H9 (cell line): Measurements from ENCODE around the gene ICE1. TPM values are rescaled to one million over a fixed set of nuclear protein-coding genes. Genes with fewer than 3 reads are reported as not detected.

Source experiments
- DNase-seq: peaks from one replicate; pipeline ENCODE4 v3.0.0-alpha.2; 2017
- H2AFZ ChIP-seq: one replicate; pipeline ENCODE4 v1.6.1; 2013; ENCODE audit warnings: mild to moderate bottlenecking, low read length, control low read depth, moderate library complexity
- H2AK5ac ChIP-seq: 2 replicates; pipeline ENCODE4 v1.6.1; 2013; ENCODE audit warnings: low read length, control low read depth, mixed read lengths; ENCODE audit not compliant: insufficient read length
- H2BK120ac ChIP-seq: one replicate; pipeline ENCODE4 v1.6.1; 2013; ENCODE audit warnings: low read depth, mild to moderate bottlenecking, low read length, control low read depth, inconsistent platforms; ENCODE audit not compliant: poor library complexity, severe bottlenecking
- H2BK12ac ChIP-seq: 2 replicates; pipeline ENCODE4 v1.6.1; 2013; ENCODE audit warnings: low read length, control low read depth, mixed read lengths, low read depth; ENCODE audit not compliant: insufficient read length
- H2BK15ac ChIP-seq: 2 replicates; pipeline ENCODE4 v1.6.1; 2013; ENCODE audit warnings: low read depth, low read length, control low read depth
- H2BK20ac ChIP-seq: one replicate; pipeline ENCODE4 v1.6.1; 2013; ENCODE audit warnings: low read depth, mild to moderate bottlenecking, low read length, control low read depth, inconsistent platforms; ENCODE audit not compliant: poor library complexity, severe bottlenecking
- H2BK5ac ChIP-seq: 2 replicates; pipeline ENCODE4 v1.6.1; 2013; ENCODE audit warnings: low read length, control low read depth, mixed read lengths; ENCODE audit not compliant: insufficient read length
- H3K14ac ChIP-seq: 2 replicates; pipeline ENCODE4 v1.6.1; 2013; ENCODE audit warnings: low read length, control low read depth; ENCODE audit not compliant: insufficient read depth
- H3K18ac ChIP-seq: 2 replicates; pipeline ENCODE4 v1.6.1; 2013; ENCODE audit warnings: low read depth, mild to moderate bottlenecking, mixed read lengths, low read length, control low read depth; ENCODE audit not compliant: insufficient read length
- H3K23ac ChIP-seq: 2 replicates; pipeline ENCODE4 v1.6.1; 2013; ENCODE audit warnings: low read length, control low read depth, mixed read lengths, low read depth; ENCODE audit not compliant: insufficient read length
- H3K23me2 ChIP-seq: 2 replicates; pipeline ENCODE4 v1.6.1; 2013; ENCODE audit warnings: low read depth, mild to moderate bottlenecking, mixed read lengths, low read length, control low read depth; ENCODE audit not compliant: insufficient read length, poor library complexity, severe bottlenecking
- H3K27ac ChIP-seq: 2 replicates; pipeline ENCODE4 v1.5.1; 2013; ENCODE audit warnings: low read length, control low read depth, mixed read lengths, low read depth; ENCODE audit not compliant: insufficient read length
- H3K27me3 ChIP-seq: 2 replicates; pipeline ENCODE4 v1.6.1; 2013; ENCODE audit warnings: low read length, control low read depth, inconsistent platforms; ENCODE audit not compliant: insufficient read depth
- H3K4ac ChIP-seq: 2 replicates; pipeline ENCODE4 v1.6.1; 2013; ENCODE audit warnings: low read depth, mild to moderate bottlenecking, control low read depth, inconsistent platforms, low read length, moderate library complexity
- H3K4me1 ChIP-seq: 2 replicates; pipeline ENCODE4 v1.6.1; 2013; ENCODE audit warnings: low read length, control low read depth, inconsistent platforms; ENCODE audit not compliant: insufficient read depth
- H3K4me2 ChIP-seq: 2 replicates; pipeline ENCODE4 v1.6.1; 2013; ENCODE audit warnings: low read length, control low read depth, mixed read lengths; ENCODE audit not compliant: insufficient read length, insufficient read depth
- H3K56ac ChIP-seq: 2 replicates; pipeline ENCODE4 v1.6.1; 2013; ENCODE audit warnings: low read depth, mild to moderate bottlenecking, mixed read lengths, low read length, control low read depth; ENCODE audit not compliant: insufficient read length
- H3K79me1 ChIP-seq: 2 replicates; pipeline ENCODE4 v1.6.1; 2013; ENCODE audit warnings: low read depth, mild to moderate bottlenecking, moderate library complexity, low read length, control low read depth, inconsistent platforms; ENCODE audit not compliant: insufficient read depth, poor library complexity, severe bottlenecking
- H3K79me2 ChIP-seq: 2 replicates; pipeline ENCODE4 v1.6.1; 2013; ENCODE audit warnings: low read length, control low read depth, inconsistent platforms; ENCODE audit not compliant: insufficient read depth
- H3K9ac ChIP-seq: 2 replicates; pipeline ENCODE4 v1.6.1; 2013; ENCODE audit warnings: low read length, control low read depth, mixed read lengths; ENCODE audit not compliant: insufficient read length; ENCODE audit errors: extremely low read depth
- H3K9me3 ChIP-seq: one replicate; pipeline ENCODE4 v1.6.1; 2013; ENCODE audit warnings: low read depth, low read length, inconsistent platforms; ENCODE audit not compliant: control insufficient read depth
- H3T11ph ChIP-seq: one replicate; pipeline ENCODE4 v1.6.1; 2013; ENCODE audit warnings: mild to moderate bottlenecking, low read length, control low read depth, inconsistent platforms
- H4K20me1 ChIP-seq: one replicate; pipeline ENCODE4 v1.6.1; 2013; ENCODE audit not compliant: control insufficient read depth, insufficient read length, insufficient read depth
- H4K5ac ChIP-seq: 2 replicates; pipeline ENCODE4 v1.6.1; 2013; ENCODE audit warnings: low read depth, mild to moderate bottlenecking, mixed read lengths, low read length, control low read depth; ENCODE audit not compliant: insufficient read length
- H4K8ac ChIP-seq: replicated peaks from 2 replicates; pipeline ENCODE4 v1.6.1; 2013; ENCODE audit warnings: low read length, control low read depth, mixed read lengths, low read depth; ENCODE audit not compliant: insufficient read length
- H4K91ac ChIP-seq: 2 replicates; pipeline ENCODE4 v1.6.1; 2013; ENCODE audit warnings: low read depth, mild to moderate bottlenecking, moderate library complexity, mixed read lengths, low read length, control low read depth; ENCODE audit not compliant: insufficient read length
- H3K27ac Mint-ChIP-seq, 3 experiments: 2 replicates in 2 of 3; 3 replicates in 1 of 3; pipeline ENCODE4 v1.8.0; 2020 to 2021; ENCODE audit warnings: mixed read lengths in 3 of 3, mild to moderate bottlenecking in 1 of 3, moderate library complexity in 1 of 3
- H3K27me3 Mint-ChIP-seq: 2 replicates; pipeline ENCODE4 v1.8.0; 2021; ENCODE audit warnings: low read depth, mild to moderate bottlenecking, moderate library complexity, mixed read lengths
- H3K36me3 Mint-ChIP-seq, 3 experiments: 2 replicates in 2 of 3; 3 replicates in 1 of 3; pipeline ENCODE4 v1.8.0; 2020 to 2021; ENCODE audit warnings: low read depth in 3 of 3, mixed read lengths in 3 of 3; ENCODE audit not compliant: insufficient read depth in 1 of 3
- H3K4me1 Mint-ChIP-seq, 2 experiments: 2 replicates each; pipeline ENCODE4 v1.8.0; 2020; ENCODE audit warnings: mixed read lengths in 2 of 2
- H3K4me3 Mint-ChIP-seq, 2 experiments: 2 replicates in 1 of 2; 3 replicates in 1 of 2; pipeline ENCODE4 v1.8.0; 2020 to 2021; ENCODE audit warnings: mild to moderate bottlenecking in 2 of 2, mixed read lengths in 2 of 2, moderate library complexity in 1 of 2
- H3K9me3 Mint-ChIP-seq, 2 experiments: 2 replicates in 1 of 2; 3 replicates in 1 of 2; pipeline ENCODE4 v1.8.0; 2020; ENCODE audit warnings: mild to moderate bottlenecking in 2 of 2, mixed read lengths in 2 of 2, moderate library complexity in 1 of 2
- WGBS: extraction: QIAGEN DNeasy Blood & Tissue Kit; methylation state at CpG from one replicate; pipeline ENCODE4 v1.1.7; 2013; ENCODE audit warnings: missing lambda C conversion rate, low lambda C conversion rate, mixed read lengths; ENCODE audit not compliant: insufficient read length; ENCODE audit errors: extremely low coverage; 5-methylcytosine and 5-hydroxymethylcytosine counted together
- total RNA-seq: library from RNA; stranded (reverse); gene quantifications from 2 replicates; pipeline ENCODE4 v1.2.1, GENCODE V29; 2021
- TF ChIP-seq, protein P1 (sequence below): fragments of 200-600 bp; sonication (generic); conservative IDR thresholded peaks from 3 replicates; pipeline ENCODE4 v1.8.0; 2021; ENCODE audit warnings: antibody characterized with exemption, mild to moderate bottlenecking

Gene ICE1
- total RNA-seq, 1 experiment from 2014 or later: 45.1 TPM

DNA sequence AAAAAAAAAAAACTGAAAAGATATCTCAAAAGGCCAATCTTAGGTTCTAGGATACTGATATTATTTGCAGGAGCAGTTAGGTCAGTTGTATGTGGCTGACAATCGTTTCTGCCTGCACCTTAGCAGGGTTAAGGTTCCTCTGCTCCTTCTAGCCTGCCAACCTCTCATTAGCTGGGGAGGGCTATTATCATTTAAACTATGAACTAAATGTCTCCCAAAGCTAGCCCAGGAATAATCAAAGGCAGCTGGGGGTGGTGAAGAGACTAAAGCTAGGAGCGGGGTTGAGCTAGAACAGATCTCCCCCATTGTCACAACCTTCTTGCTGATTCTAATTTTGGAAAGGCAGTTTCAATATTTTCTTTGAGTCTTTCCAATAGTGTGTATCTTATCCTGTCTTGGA is 99.9 kb downstream of the ICE1 start:
- Histone ChIP-seq H2BK12ac (no peak overlapping the region), H3K23me2 (no peaks in the 10 kb centered on the region), H4K20me1 (no peaks in the 10 kb centered on the region), H3K4me2 (no peak overlapping the region), H3K27ac (peak overlapping the region; percentile 13), H3K9ac (no peak overlapping the region), H3K4me1 (peaks cover 11% of the 10 kb centered on the region; the same call in 1 of the 2 replicates), H4K8ac (no peak overlapping the region), H3K79me1 (no peaks in the 10 kb centered on the region), H3K27me3 (no peaks in the 10 kb centered on the region), H2AK5ac (no peak overlapping the region), H3K4ac (no peak overlapping the region), H2BK120ac (no peak overlapping the region), H3K56ac (no peak overlapping the region), H3K79me2 (no peaks in the 10 kb centered on the region), H4K91ac (no peak overlapping the region), H3K23ac (no peak overlapping the region), H2BK5ac (no peak overlapping the region), H4K5ac (no peak overlapping the region), H2BK20ac (no peak overlapping the region), H2AFZ (no peak overlapping the region), H3K9me3 (no peaks in the 10 kb centered on the region), H3K14ac (no peak overlapping the region), H3T11ph (no peak overlapping the region), H2BK15ac (no peak overlapping the region), H3K18ac (no peak overlapping the region)
- H3K4me1 Mint-ChIP-seq: peaks cover 36 to 52% of the 10 kb centered on the region in 2 experiments
- TF ChIP-seq, protein P1, sequence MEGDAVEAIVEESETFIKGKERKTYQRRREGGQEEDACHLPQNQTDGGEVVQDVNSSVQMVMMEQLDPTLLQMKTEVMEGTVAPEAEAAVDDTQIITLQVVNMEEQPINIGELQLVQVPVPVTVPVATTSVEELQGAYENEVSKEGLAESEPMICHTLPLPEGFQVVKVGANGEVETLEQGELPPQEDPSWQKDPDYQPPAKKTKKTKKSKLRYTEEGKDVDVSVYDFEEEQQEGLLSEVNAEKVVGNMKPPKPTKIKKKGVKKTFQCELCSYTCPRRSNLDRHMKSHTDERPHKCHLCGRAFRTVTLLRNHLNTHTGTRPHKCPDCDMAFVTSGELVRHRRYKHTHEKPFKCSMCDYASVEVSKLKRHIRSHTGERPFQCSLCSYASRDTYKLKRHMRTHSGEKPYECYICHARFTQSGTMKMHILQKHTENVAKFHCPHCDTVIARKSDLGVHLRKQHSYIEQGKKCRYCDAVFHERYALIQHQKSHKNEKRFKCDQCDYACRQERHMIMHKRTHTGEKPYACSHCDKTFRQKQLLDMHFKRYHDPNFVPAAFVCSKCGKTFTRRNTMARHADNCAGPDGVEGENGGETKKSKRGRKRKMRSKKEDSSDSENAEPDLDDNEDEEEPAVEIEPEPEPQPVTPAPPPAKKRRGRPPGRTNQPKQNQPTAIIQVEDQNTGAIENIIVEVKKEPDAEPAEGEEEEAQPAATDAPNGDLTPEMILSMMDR: no peak
- peaks cover 2% of the 10 kb centered on the region; the same call in 1 of the 2 replicates for H3K27me3 Mint-ChIP-seq
- peaks cover 0 to 17% of the 10 kb centered on the region in 2 experiments; a peak in 3 of 5 replicates for H3K9me3 Mint-ChIP-seq
- peak overlapping the region in 1 of 2 experiments; percentile 41; a peak in 2 of 5 replicates for H3K4me3 Mint-ChIP-seq
- H3K36me3 Mint-ChIP-seq: peaks cover 4 to 14% (median 11%) of the 10 kb centered on the region in 3 experiments
- H3K27ac Mint-ChIP-seq: peak overlapping the region; percentile 35 to 95 (median 91)
- no CpG with 5 or more reads among the region's 2 CpGs for WGBS
- DNase-seq: peak; percentile 56
